Activated gamma-delta T cell treated with anti-CD3 and anti-CD28 coated beads, Interleukin-2, amount 50 U/mL, for 16 hours (primary cell): ENCODE data around the gene GABRA4.
A peak's percentile ranks its signal among the peaks of the same experiment; 100 is the strongest.

Source experiments
- DNase-seq: peaks from one replicate; pipeline ENCODE4 v3.0.0-alpha.2; 2020; ENCODE audit warnings: low read depth

Gene GABRA4

GRCh38 chr4:46993075-46994006, at the start of gene GABRA4:
GABRA4 (minus strand) TSS chr4:46993581; CDS start chr4:46993424, 157 bp downstream.
- no peak for DNase-seq

- DNase-seq: no peak
Measured at GRCh38 chr4:47040828-47041227, 47.4 kb upstream of the GABRA4 start.

GRCh38 chr4:47038263-47038662, 44.9 kb upstream of the GABRA4 start:
- DNase-seq: no peak

- DNase-seq: peak; percentile 7
Measured at GRCh38 chr4:47032405-47033106, 39.2 kb upstream of the GABRA4 start.

GRCh38 chr4:47031751-47032404, 38.5 kb upstream of the GABRA4 start:
- no peak for DNase-seq

GRCh38 chr4:47031011-47031678, 37.8 kb upstream of the GABRA4 start, which contains the start of gene GABRB1:
GABRB1 (plus strand) TSS chr4:47031567.
- DNase-seq: no peak

GRCh38 chr4:47017494-47017893, 24.1 kb upstream of the GABRA4 start:
- no peak for DNase-seq

- DNase-seq: no peak
Measured at GRCh38 chr4:47017081-47017480, 23.7 kb upstream of the GABRA4 start.

GRCh38 chr4:47013373-47013772, 20.0 kb upstream of the GABRA4 start:
- no peak for DNase-seq

- DNase-seq: no peak
Measured at GRCh38 chr4:47012676-47013075, 19.3 kb upstream of the GABRA4 start.

- no peak for DNase-seq
Measured at GRCh38 chr4:47010912-47011446, 17.6 kb upstream of the GABRA4 start.

- no peak for DNase-seq
Measured at GRCh38 chr4:47010347-47010911, 17.0 kb upstream of the GABRA4 start.

- DNase-seq: no peak
Measured at GRCh38 chr4:47002580-47002979, 9.2 kb upstream of the GABRA4 start.

GRCh38 chr4:47000406-47000805, 7.0 kb upstream of the GABRA4 start:
- DNase-seq: no peak

- DNase-seq: no peak
Measured at GRCh38 chr4:46999566-46999965, 6.2 kb upstream of the GABRA4 start.

- no peak for DNase-seq
Measured at GRCh38 chr4:46994007-46994405, 625 bp upstream of the GABRA4 start.

GRCh38 chr4:46992338-46992737, 1.0 kb downstream of the GABRA4 start:
- no peak for DNase-seq

GRCh38 chr4:46986922-46987638, 6.3 kb downstream of the GABRA4 start:
- DNase-seq: no peak

- no peak for DNase-seq
Measured at GRCh38 chr4:46984781-46985180, 8.6 kb downstream of the GABRA4 start.

GRCh38 chr4:46980851-46981250, 12.5 kb downstream of the GABRA4 start:
- no peak for DNase-seq

GRCh38 chr4:46979726-46980125, 13.7 kb downstream of the GABRA4 start:
- no peak for DNase-seq
